KMS-11 (cell line): ENCODE measurements around the gene DEPDC5.

Source experiments
- H2AFZ ChIP-seq: fragments of 200-600 bp; sonication (generic); 2 replicates; pipeline ENCODE4 v1.6.1; 2016; ENCODE audit warnings: antibody characterized with exemption, mixed run types, low read depth
- H3K27ac ChIP-seq: fragments of 200-600 bp; sonication (generic); 2 replicates; pipeline ENCODE4 v1.6.1; 2016; ENCODE audit warnings: mild to moderate bottlenecking, mixed run types
- H3K27me3 ChIP-seq: fragments of 200-600 bp; sonication (generic); 2 replicates; pipeline ENCODE4 v1.6.1; 2017; ENCODE audit warnings: mild to moderate bottlenecking, low read depth, mixed run types, moderate library complexity; ENCODE audit not compliant: insufficient read depth
- H3K36me3 ChIP-seq: fragments of 200-600 bp; sonication (generic); 2 replicates; pipeline ENCODE4 v1.6.1; 2017; ENCODE audit warnings: mild to moderate bottlenecking, mixed run types; ENCODE audit not compliant: insufficient read depth
- H3K4me1 ChIP-seq: fragments of 200-600 bp; sonication (generic); 2 replicates; pipeline ENCODE4 v1.6.1; 2016; ENCODE audit warnings: mild to moderate bottlenecking, low read depth, mixed run types; ENCODE audit not compliant: poor library complexity, severe bottlenecking
- H3K4me2 ChIP-seq: fragments of 200-600 bp; sonication (generic); 2 replicates; pipeline ENCODE4 v1.7.0; 2016; ENCODE audit warnings: mild to moderate bottlenecking, mixed run types
- H3K4me3 ChIP-seq: fragments of 200-600 bp; sonication (generic); IDR thresholded peaks from 2 replicates; pipeline ENCODE4 v1.6.1; 2017; ENCODE audit warnings: low read depth, low read length, mixed read lengths; ENCODE audit not compliant: insufficient read depth
- H3K79me2 ChIP-seq: fragments of 200-600 bp; sonication (generic); 2 replicates; pipeline ENCODE4 v1.6.1; 2016; ENCODE audit warnings: low read depth, mixed run types; ENCODE audit not compliant: insufficient read depth
- H3K9ac ChIP-seq: fragments of 200-600 bp; sonication (generic); 2 replicates; pipeline ENCODE4 v1.6.1; 2016; ENCODE audit warnings: mild to moderate bottlenecking, mixed run types
- H4K20me1 ChIP-seq: fragments of 200-600 bp; sonication (generic); 2 replicates; pipeline ENCODE4 v1.6.1; 2016; ENCODE audit warnings: mild to moderate bottlenecking, mixed run types; ENCODE audit not compliant: insufficient read depth
- CTCF ChIP-seq: fragments of 200-600 bp; sonication (generic); conservative IDR thresholded peaks from 2 replicates; pipeline ENCODE4 v1.6.1; 2017; ENCODE audit warnings: low read depth, mild to moderate bottlenecking, antibody characterized with exemption, low read length, moderate library complexity, mixed read lengths

DEPDC5 gene

DNA sequence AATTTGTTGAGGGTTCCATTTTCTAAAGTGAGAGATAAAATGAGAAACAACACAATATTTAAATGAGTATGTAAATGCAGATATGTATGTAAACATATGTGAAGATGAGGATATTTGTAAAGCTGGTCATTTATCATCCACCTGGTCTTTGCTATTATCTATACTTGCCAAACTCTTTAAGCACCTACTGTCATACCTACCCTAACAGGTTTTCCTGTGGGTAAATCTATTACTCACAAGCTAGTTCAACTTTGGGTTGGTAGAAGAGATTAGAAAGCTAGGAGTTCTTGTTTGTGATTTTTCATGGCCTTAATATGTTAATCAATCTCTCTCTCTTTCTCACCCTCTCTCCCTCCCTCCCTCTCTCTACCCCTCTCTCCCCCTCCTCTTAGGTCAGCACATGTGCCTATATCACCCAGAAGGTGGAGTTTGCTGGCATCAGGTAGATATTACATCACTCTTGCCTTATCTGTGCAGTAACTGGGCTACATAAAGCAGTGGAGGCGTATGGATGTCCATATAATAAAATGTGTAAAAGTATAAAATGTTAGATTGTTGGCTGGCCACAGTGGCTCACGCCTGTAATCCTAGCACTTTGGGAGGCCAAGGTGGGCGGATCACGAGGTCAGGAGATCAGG lies 14.7 kb downstream of the DEPDC5 start:
- no peak overlapping the region for H3K9ac ChIP-seq
- H3K4me3 ChIP-seq = no peak overlapping the region

DNA sequence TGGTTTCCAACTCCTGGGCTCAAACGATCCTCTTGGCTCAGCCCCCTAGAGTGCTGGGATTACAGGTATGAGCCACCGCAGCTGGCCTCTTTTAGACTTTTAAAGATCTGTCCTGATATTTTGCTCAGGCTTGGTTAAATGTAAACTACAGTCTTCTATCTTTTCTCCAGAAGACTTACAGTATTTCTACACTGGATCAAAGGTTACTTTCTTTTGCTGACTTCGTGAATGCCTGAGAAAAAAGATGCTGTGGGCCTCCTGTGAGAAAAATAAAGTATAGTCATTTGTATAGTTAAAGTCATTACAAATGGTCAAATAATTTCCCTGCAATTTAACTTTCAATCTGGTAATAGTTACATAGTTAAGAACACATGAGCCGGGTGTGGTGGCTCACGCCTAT lies 19.6 kb downstream of the DEPDC5 start:
- no peaks in the 10 kb centered on the region for H3K36me3 ChIP-seq
- H3K27me3 ChIP-seq = no peaks in the 10 kb centered on the region
- H3K9ac ChIP-seq = no peak overlapping the region
- H4K20me1 ChIP-seq = no peaks in the 10 kb centered on the region
- no peak for TF ChIP-seq CTCF
- no peak overlapping the region for H3K27ac ChIP-seq
- no peaks in the 10 kb centered on the region for H3K4me1 ChIP-seq
- no peak overlapping the region for H3K4me2 ChIP-seq
- no peaks in the 10 kb centered on the region for H3K79me2 ChIP-seq
- no peak overlapping the region for H3K4me3 ChIP-seq
- H2AFZ ChIP-seq = no peak overlapping the region

More for the DNA sequence above, 14.7 kb downstream of the DEPDC5 start:
- H3K79me2 ChIP-seq = no peaks in the 10 kb centered on the region
- no peaks in the 10 kb centered on the region for H3K27me3 ChIP-seq
- TF ChIP-seq CTCF = no peak
- no peaks in the 10 kb centered on the region for H3K36me3 ChIP-seq
- H4K20me1 ChIP-seq = no peaks in the 10 kb centered on the region
- H3K4me2 ChIP-seq = no peak overlapping the region
- no peak overlapping the region for H3K27ac ChIP-seq
- H3K4me1 ChIP-seq = no peaks in the 10 kb centered on the region
- no peak overlapping the region for H2AFZ ChIP-seq

DNA sequence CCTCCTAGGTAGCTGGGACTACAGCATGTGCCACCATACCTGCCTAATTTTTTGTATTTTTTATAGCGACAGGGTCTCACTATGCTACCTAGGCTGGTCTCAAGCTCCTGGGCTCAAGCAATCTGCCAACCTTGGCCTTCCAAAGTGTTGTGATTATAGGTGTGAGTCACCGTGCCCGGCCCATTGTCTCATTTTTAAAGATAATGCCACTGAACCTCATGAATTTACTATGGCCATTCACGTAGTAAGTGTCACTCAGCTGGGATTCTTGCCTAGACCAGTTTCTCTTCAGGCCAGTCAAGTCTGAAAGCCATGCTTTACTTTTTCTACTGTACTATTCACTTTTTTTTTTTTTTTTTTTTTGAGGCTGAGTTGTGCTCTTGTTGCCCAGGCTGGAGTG lies 22.4 kb downstream of the DEPDC5 start:
- no peak overlapping the region for H3K27ac ChIP-seq
- H3K27me3 ChIP-seq = no peaks in the 10 kb centered on the region
- H3K36me3 ChIP-seq = no peaks in the 10 kb centered on the region
- H2AFZ ChIP-seq = no peak overlapping the region
- H3K4me1 ChIP-seq = no peaks in the 10 kb centered on the region
- no peak overlapping the region for H3K9ac ChIP-seq
- H4K20me1 ChIP-seq = no peaks in the 10 kb centered on the region
- no peak for TF ChIP-seq CTCF
- H3K4me3 ChIP-seq = no peak overlapping the region
- H3K79me2 ChIP-seq = no peaks in the 10 kb centered on the region
- H3K4me2 ChIP-seq = no peak overlapping the region

DNA sequence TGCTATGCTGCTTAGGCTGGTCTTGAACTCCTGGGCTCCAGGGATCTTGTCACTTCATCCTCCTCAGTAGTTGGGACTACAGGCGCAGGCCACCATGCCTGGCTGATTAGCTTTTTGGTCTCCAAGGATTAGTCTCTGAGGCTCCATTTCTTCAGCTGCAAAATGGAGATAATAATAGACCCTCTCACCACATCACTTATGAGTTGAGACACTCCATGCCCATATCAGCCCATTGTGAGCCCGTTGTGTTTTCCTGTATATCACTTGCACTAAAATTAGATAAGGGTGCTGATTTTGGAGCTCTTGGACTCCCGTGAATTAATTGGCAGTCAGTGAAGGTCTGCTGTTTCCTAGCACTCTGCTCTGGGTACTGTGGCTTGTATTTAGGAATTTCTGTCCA lies 36.0 kb downstream of the DEPDC5 start:
- no peak overlapping the region for H3K4me3 ChIP-seq
- H4K20me1 ChIP-seq = no peaks in the 10 kb centered on the region
- H3K36me3 ChIP-seq = no peaks in the 10 kb centered on the region; the same call in 1 of the 2 replicates
- H3K27ac ChIP-seq = no peak overlapping the region
- no peaks in the 10 kb centered on the region for H3K4me1 ChIP-seq
- no peak for TF ChIP-seq CTCF
- H3K4me2 ChIP-seq = no peak overlapping the region
- no peak overlapping the region for H3K9ac ChIP-seq
- no peaks in the 10 kb centered on the region for H3K27me3 ChIP-seq
- H2AFZ ChIP-seq = no peak overlapping the region
- H3K79me2 ChIP-seq = no peaks in the 10 kb centered on the region
